Loucy (cell line): ENCODE measurements around the gene MTMR10.

Experiments
- H2AFZ ChIP-seq: fragments of 200-600 bp; sonication (generic); 2 replicates; pipeline ENCODE4 v1.6.0; 2016; ENCODE audit warnings: antibody characterized with exemption, mild to moderate bottlenecking, low read length, moderate library complexity
- H3F3A ChIP-seq: fragments of 200-600 bp; 2 replicates; pipeline ENCODE4 v1.6.0; 2016; ENCODE audit warnings: antibody characterized with exemption, low read depth, mild to moderate bottlenecking
- H3K27me3 ChIP-seq: fragments of 200-600 bp; sonication (generic); 2 replicates; pipeline ENCODE4 v1.6.1; 2014; ENCODE audit warnings: low read length, mild to moderate bottlenecking; ENCODE audit not compliant: insufficient read depth, poor library complexity, severe bottlenecking
- H3K36me3 ChIP-seq: fragments of 200-600 bp; sonication (generic); 2 replicates; pipeline ENCODE4 v1.6.1; 2016; ENCODE audit warnings: low read length; ENCODE audit not compliant: insufficient read depth
- H3K4me1 ChIP-seq: fragments of 200-600 bp; sonication (generic); 2 replicates; pipeline ENCODE4 v1.5.1; 2014; ENCODE audit warnings: low read length, mild to moderate bottlenecking; ENCODE audit not compliant: insufficient read depth, poor library complexity, severe bottlenecking
- H3K4me2 ChIP-seq: fragments of 200-600 bp; sonication (generic); 2 replicates; pipeline ENCODE4 v1.6.0; 2014; ENCODE audit warnings: antibody characterized with exemption, low read length, low read depth, mild to moderate bottlenecking; ENCODE audit not compliant: poor library complexity, severe bottlenecking
- H3K4me3 ChIP-seq: fragments of 200-600 bp; sonication (generic); 2 replicates; pipeline ENCODE4 v1.5.1; 2014; ENCODE audit warnings: low read length, mild to moderate bottlenecking, mixed read lengths; ENCODE audit not compliant: poor library complexity, severe bottlenecking
- H3K79me2 ChIP-seq: fragments of 200-600 bp; sonication (generic); 2 replicates; pipeline ENCODE4 v1.6.1; 2014; ENCODE audit warnings: low read length; ENCODE audit not compliant: insufficient read depth
- H3K9ac ChIP-seq: fragments of 200-600 bp; sonication (generic); 2 replicates; pipeline ENCODE4 v1.6.0; 2014; ENCODE audit warnings: mild to moderate bottlenecking, low read depth, low read length, moderate library complexity; ENCODE audit not compliant: poor library complexity, severe bottlenecking
- H3K9me2 ChIP-seq: fragments of 200-600 bp; sonication (generic); replicated peaks from 2 replicates; pipeline ENCODE4 v1.6.1; 2016; ENCODE audit warnings: low read depth, low read length, mixed read lengths
- H3K9me3 ChIP-seq: fragments of 200-600 bp; sonication (generic); 2 replicates; pipeline ENCODE4 v1.6.1; 2014; ENCODE audit warnings: mild to moderate bottlenecking, antibody characterized with exemption, low read length, low read depth; ENCODE audit not compliant: insufficient read depth
- H4K20me1 ChIP-seq: fragments of 200-600 bp; sonication (generic); 2 replicates; pipeline ENCODE4 v1.6.0; 2014; ENCODE audit warnings: antibody characterized with exemption, low read length, mild to moderate bottlenecking; ENCODE audit not compliant: insufficient read depth, poor library complexity, severe bottlenecking
- CTCF ChIP-seq: fragments of 200-600 bp; sonication (generic); conservative IDR thresholded peaks from 2 replicates; pipeline ENCODE4 v1.5.1; 2014; ENCODE audit warnings: mild to moderate bottlenecking, antibody characterized with exemption, low read length
- EZH2phosphoT487 ChIP-seq: fragments of 200-600 bp; IDR thresholded peaks from 2 replicates; pipeline ENCODE4 v1.6.1; 2018; ENCODE audit warnings: antibody characterized with exemption, mild to moderate bottlenecking, moderate library complexity, borderline replicate concordance

Gene MTMR10

GRCh38 chr15:30905821-30906220, 85.6 kb downstream of the MTMR10 start:
- no peaks in the 10 kb centered on the region for H3K9me3 ChIP-seq
- no peaks in the 10 kb centered on the region for H3K27me3 ChIP-seq
- no peaks in the 10 kb centered on the region for H3K9me2 ChIP-seq
- peak overlapping the region; percentile 36 for H3K4me2 ChIP-seq
- 0 out of 2 replicates have a peak, but pooled peaks cover 2% of the 10 kb centered on the region for H3F3A ChIP-seq
- H3K79me2 ChIP-seq, result peaks cover 10% of the 10 kb centered on the region
- H3K4me1 ChIP-seq, result peaks cover 28% of the 10 kb centered on the region
- peak overlapping the region; percentile 2 for H3K9ac ChIP-seq
- TF ChIP-seq EZH2phosphoT487 (no peak), CTCF (no peak)
- H4K20me1 ChIP-seq, result no peaks in the 10 kb centered on the region
- peaks cover 15% of the 10 kb centered on the region for H3K36me3 ChIP-seq
- no peak overlapping the region for H3K4me3 ChIP-seq
- H2AFZ ChIP-seq, result no peak overlapping the region

GRCh38 chr15:30904812-30905211, 86.6 kb downstream of the MTMR10 start:
- H3K36me3 ChIP-seq, result peaks cover 9% of the 10 kb centered on the region; the same call in 1 of the 2 replicates
- H2AFZ ChIP-seq, result no peak overlapping the region
- TF ChIP-seq EZH2phosphoT487 (no peak), CTCF (no peak)

GRCh38 chr15:30903497-30904187, 87.8 kb downstream of the MTMR10 start, which contains the start of gene FAN1:
Gene FAN1, plus strand, starts transcription at chr15:30903915. Its CDS starts 749 bp downstream, at chr15:30904664.
- H3K79me2 ChIP-seq, result peaks cover 10% of the 10 kb centered on the region
- TF ChIP-seq CTCF (peak; percentile 23; the same call in 1 of the 2 replicates), EZH2phosphoT487 (no peak)
- H3K27me3 ChIP-seq, result no peaks in the 10 kb centered on the region
- peak within 1 kb of the TSS; percentile 71 for H2AFZ ChIP-seq
- no peaks in the 10 kb centered on the region for H3K9me3 ChIP-seq
- peaks cover 28% of the 10 kb centered on the region for H3K4me1 ChIP-seq
- peak within 1 kb of the TSS; percentile 89 for H3K4me2 ChIP-seq
- H3F3A ChIP-seq, result 0 out of 2 replicates have a peak, but pooled peaks cover 2% of the 10 kb centered on the region
- H3K9ac ChIP-seq, result peak within 1 kb of the TSS; percentile 86
- H3K9me2 ChIP-seq, result no peaks in the 10 kb centered on the region
- H3K36me3 ChIP-seq, result no peaks in the 10 kb centered on the region; the same call in 1 of the 2 replicates
- no peaks in the 10 kb centered on the region for H4K20me1 ChIP-seq
- H3K4me3 ChIP-seq, result peak within 1 kb of the TSS; percentile 91

More at GRCh38 chr15:30904812-30905211, 86.6 kb downstream of the MTMR10 start:
- Histone ChIP-seq H3K4me3 (peak overlapping the region; percentile 91), H3K9me3 (no peaks in the 10 kb centered on the region), H3F3A (0 out of 2 replicates have a peak, but pooled peaks cover 2% of the 10 kb centered on the region), H3K27me3 (no peaks in the 10 kb centered on the region), H3K4me2 (peak overlapping the region; percentile 89), H3K9ac (peak overlapping the region; percentile 86), H3K4me1 (peaks cover 28% of the 10 kb centered on the region), H4K20me1 (no peaks in the 10 kb centered on the region), H3K79me2 (peaks cover 10% of the 10 kb centered on the region), H3K9me2 (no peaks in the 10 kb centered on the region)
